PC-3 (cell line): Measurements from ENCODE around the gene MBLAC1. TPM values are rescaled to one million over a fixed set of nuclear protein-coding genes. Genes with fewer than 3 reads are reported as not detected.
A peak's percentile ranks its signal among the peaks of the same experiment; 100 is the strongest.

Source experiments
- ATAC-seq: fragments of 200-7000 bp; cut with Tn5 transposase; 2 replicates; pipeline ENCODE4 v1.9.1; 2020; ENCODE audit warnings: mild to moderate bottlenecking, moderate library complexity
- BruUV-seq: library from RNA; stranded (reverse); fragments of 400-500 nt; replicated peaks from 2 replicates; lab custom pipeline; 2021; lab: Mats Ljungman, UMichigan
- CTCF ChIA-PET: fragments of 300-600 bp; sonication (Branson Sonifier 250); formaldehyde crosslinking; loops from one replicate; lab custom pipeline; 2022; ENCODE audit warnings: antibody characterized with exemption; lab: Charles Lee
- POLR2A ChIA-PET: fragments of 300-600 bp; sonication (Branson Sonifier 250); formaldehyde crosslinking; loops from one replicate; lab custom pipeline; 2022; ENCODE audit warnings: antibody characterized with exemption; ENCODE audit not compliant: unreplicated experiment; lab: Charles Lee
- DNase-seq: peaks from one replicate; pipeline ENCODE4 v3.0.0-alpha.2; 2015
- H2AFZ ChIP-seq: fragments of 300-600 bp; sonication (generic); 2 replicates; pipeline ENCODE4 v1.6.0; 2016; ENCODE audit warnings: antibody characterized with exemption, low read length
- H3F3A ChIP-seq: fragments of 300-600 bp; sonication (generic); one replicate; pipeline ENCODE4 v1.6.0; 2017; ENCODE audit warnings: antibody characterized with exemption, low read length, control low read depth, mild to moderate bottlenecking; ENCODE audit not compliant: unreplicated experiment
- H3K27ac ChIP-seq: fragments of 300-600 bp; sonication (generic); 2 replicates; pipeline ENCODE4 v1.5.1; 2016; ENCODE audit warnings: mild to moderate bottlenecking, low read length
- H3K27me3 ChIP-seq: fragments of 300-600 bp; sonication (generic); 2 replicates; pipeline ENCODE4 v1.6.1; 2016; ENCODE audit warnings: low read length, mixed read lengths
- H3K36me3 ChIP-seq: fragments of 300-600 bp; sonication (generic); 2 replicates; pipeline ENCODE4 v1.6.1; 2016; ENCODE audit warnings: low read depth, mixed run types, low read length, mixed read lengths
- H3K4me1 ChIP-seq: fragments of 300-600 bp; sonication (generic); 2 replicates; pipeline ENCODE4 v1.5.1; 2016; ENCODE audit warnings: low read length; ENCODE audit not compliant: insufficient read depth
- H3K4me2 ChIP-seq: fragments of 300-600 bp; sonication (generic); 2 replicates; pipeline ENCODE4 v1.6.0; 2016; ENCODE audit warnings: low read length
- H3K4me3 ChIP-seq: fragments of 300-600 bp; sonication (generic); 2 replicates; pipeline ENCODE4 v1.5.1; 2016; ENCODE audit warnings: mild to moderate bottlenecking, low read length, mixed read lengths
- H3K79me2 ChIP-seq: fragments of 300-600 bp; sonication (generic); 2 replicates; pipeline ENCODE4 v1.6.1; 2017; ENCODE audit warnings: low read length, mixed read lengths
- H3K9ac ChIP-seq: fragments of 300-600 bp; sonication (generic); 2 replicates; pipeline ENCODE4 v1.6.0; 2016; ENCODE audit warnings: mild to moderate bottlenecking, low read length
- H3K9me2 ChIP-seq: fragments of 300-600 bp; sonication (generic); replicated peaks from 2 replicates; pipeline ENCODE4 v1.6.1; 2016; ENCODE audit warnings: mixed run types, low read length, mixed read lengths
- H3K9me3 ChIP-seq: fragments of 300-600 bp; sonication (generic); 2 replicates; pipeline ENCODE4 v1.6.1; 2016; ENCODE audit warnings: low read length, mixed read lengths
- H4K20me1 ChIP-seq: fragments of 300-600 bp; sonication (generic); 2 replicates; pipeline ENCODE4 v1.6.1; 2016; ENCODE audit warnings: low read length, mixed read lengths
- CTCF ChIP-seq: fragments of 300-600 bp; sonication (generic); conservative IDR thresholded peaks from 2 replicates; pipeline ENCODE4 v1.5.1; 2017; ENCODE audit warnings: antibody characterized with exemption, low read depth, mild to moderate bottlenecking, low read length
- EZH2 ChIP-seq: fragments of 300-600 bp; sonication (generic); IDR thresholded peaks from one replicate; pipeline ENCODE4 v1.6.1; 2017; ENCODE audit warnings: antibody characterized with exemption, mild to moderate bottlenecking, low read length; ENCODE audit not compliant: unreplicated experiment
- EZH2phosphoT487 ChIP-seq: fragments of 300-600 bp; sonication (generic); IDR thresholded peaks from 2 replicates; pipeline ENCODE4 v1.6.1; 2018; ENCODE audit warnings: mild to moderate bottlenecking, antibody characterized with exemption, low read length, borderline replicate concordance
- intact Hi-C: fragments of 100-400 bp; cut with micrococcal nuclease; formaldehyde crosslinking; loops from 2 replicates; pipeline ENCODE4 v1.9.0; 2023
- total RNA-seq: library from RNA; depleted of rRNA; stranded (reverse); fragments of >200 nt; gene quantifications from 2 replicates; pipeline ENCODE4 v1.2.3, GENCODE V29; 2014

MBLAC1 gene
- total RNA-seq, 1 experiment from 2014 or later, result 2.7 TPM

GRCh38 chr7:100107125-100107737, 19.5 kb upstream of the MBLAC1 start:
- H3K9me3 ChIP-seq, result no peaks in the 10 kb centered on the region
- POLR2A ChIA-PET, result no interaction called here
- H3K4me3 ChIP-seq, result no peak overlapping the region
- no peaks in the 10 kb centered on the region for H4K20me1 ChIP-seq
- intact Hi-C loops, result no loop called here
- H3K79me2 ChIP-seq, result peaks cover 5% of the 10 kb centered on the region; the same call in 1 of the 2 replicates
- peaks cover 3% of the 10 kb centered on the region for H3K36me3 ChIP-seq
- TSS peak; percentile 82 for BruUV-seq
- no peaks in the 10 kb centered on the region for H3F3A ChIP-seq
- TF ChIP-seq EZH2 (no peak), EZH2phosphoT487 (no peak), CTCF (no peak)
- H3K4me1 ChIP-seq, result peaks cover 5% of the 10 kb centered on the region
- no peaks in the 10 kb centered on the region for H3K9me2 ChIP-seq
- no peak overlapping the region for H3K27ac ChIP-seq
- H3K9ac ChIP-seq, result no peak overlapping the region
- no peak overlapping the region for H2AFZ ChIP-seq
- DNase-seq (no peak), ATAC-seq (no peak; the same call in 1 of the 2 replicates)
- no peak overlapping the region for H3K4me2 ChIP-seq
- H3K27me3 ChIP-seq, result no peaks in the 10 kb centered on the region
- CTCF ChIA-PET, result no interaction called here

GRCh38 chr7:100107890-100108289, 18.9 kb upstream of the MBLAC1 start:
- Histone ChIP-seq H3K4me3 (no peak overlapping the region), H3K27me3 (no peaks in the 10 kb centered on the region), H3F3A (no peaks in the 10 kb centered on the region), H3K27ac (no peak overlapping the region), H4K20me1 (no peaks in the 10 kb centered on the region), H3K9me2 (no peaks in the 10 kb centered on the region), H3K4me2 (no peak overlapping the region), H3K9ac (no peak overlapping the region), H2AFZ (no peak overlapping the region), H3K36me3 (peaks cover 3% of the 10 kb centered on the region), H3K9me3 (no peaks in the 10 kb centered on the region), H3K4me1 (no peaks in the 10 kb centered on the region), H3K79me2 (no peaks in the 10 kb centered on the region)
- TF ChIP-seq EZH2, result no peak
- no peak for TF ChIP-seq CTCF
- no peak for TF ChIP-seq EZH2phosphoT487
- BruUV-seq, result no TSS peak
- DNase-seq (no peak), ATAC-seq (no peak)
- ChIA-PET CTCF (no interaction called here), POLR2A (no interaction called here)
- intact Hi-C loops, result no loop called here

- Histone ChIP-seq H2AFZ (no peak overlapping the region), H4K20me1 (no peaks in the 10 kb centered on the region), H3K79me2 (no peaks in the 10 kb centered on the region), H3K9me2 (no peaks in the 10 kb centered on the region), H3K9ac (no peak overlapping the region), H3K4me3 (no peak overlapping the region), H3K36me3 (peaks cover 3% of the 10 kb centered on the region), H3K4me2 (no peak overlapping the region), H3K27ac (no peak overlapping the region), H3K4me1 (no peaks in the 10 kb centered on the region), H3K27me3 (no peaks in the 10 kb centered on the region), H3K9me3 (no peaks in the 10 kb centered on the region), H3F3A (no peaks in the 10 kb centered on the region)
- DNase-seq, result no peak
- BruUV-seq, result no TSS peak
- TF ChIP-seq EZH2phosphoT487, result no peak
- peak; percentile 21; the same call in 1 of the 2 replicates for TF ChIP-seq CTCF
- intact Hi-C loops, result no loop called here
- POLR2A ChIA-PET, result no interaction called here
- peak; percentile 54; the same call in 1 of the 2 replicates for ATAC-seq
- CTCF ChIA-PET, result no interaction called here
Measured at GRCh38 chr7:100109521-100110163, 17.1 kb upstream of the MBLAC1 start.
